Hepatocyte (in vitro differentiated cells): ENCODE results near the gene SYNE2. TPM values are rescaled to one million over a fixed set of nuclear protein-coding genes. Genes with fewer than 3 reads are reported as not detected.
A peak's percentile ranks its signal among the peaks of the same experiment; 100 is the strongest.

Experiments
- DNase-seq: peaks from one replicate; pipeline ENCODE4 v3.0.0-alpha.2; 2016; ENCODE audit warnings: low spot score
- H2AFZ ChIP-seq: fragments of 200-600 bp; sonication (generic); 2 replicates; pipeline ENCODE4 v1.6.0; 2016; ENCODE audit warnings: antibody characterized with exemption, mild to moderate bottlenecking
- H3K27ac ChIP-seq: fragments of 200-600 bp; sonication (generic); 2 replicates; pipeline ENCODE4 v1.5.1; 2016; ENCODE audit warnings: mild to moderate bottlenecking
- H3K27me3 ChIP-seq: fragments of 200-600 bp; sonication (generic); 2 replicates; pipeline ENCODE4 v1.6.1; 2016
- H3K36me3 ChIP-seq: fragments of 200-600 bp; sonication (generic); replicated peaks from 2 replicates; pipeline ENCODE4 v1.5.1; 2016; ENCODE audit warnings: low read depth; ENCODE audit not compliant: insufficient read depth
- H3K4me1 ChIP-seq: fragments of 200-600 bp; sonication (generic); 2 replicates; pipeline ENCODE4 v1.5.1; 2016; ENCODE audit warnings: mild to moderate bottlenecking, moderate library complexity; ENCODE audit not compliant: insufficient read depth
- H3K4me2 ChIP-seq: fragments of 200-600 bp; sonication (generic); 2 replicates; pipeline ENCODE4 v1.6.0; 2016
- H3K4me3 ChIP-seq: fragments of 200-600 bp; sonication (generic); 2 replicates; pipeline ENCODE4 v1.5.1; 2016; ENCODE audit warnings: mild to moderate bottlenecking
- H3K79me2 ChIP-seq: fragments of 200-600 bp; sonication (generic); 2 replicates; pipeline ENCODE4 v1.6.0; 2017; ENCODE audit warnings: mild to moderate bottlenecking
- H3K9me2 ChIP-seq: fragments of 200-600 bp; sonication (generic); replicated peaks from 2 replicates; pipeline ENCODE4 v1.6.0; 2017; ENCODE audit warnings: mild to moderate bottlenecking; ENCODE audit not compliant: insufficient read depth
- H3K9me3 ChIP-seq: fragments of 200-600 bp; sonication (generic); 2 replicates; pipeline ENCODE4 v1.5.1; 2016; ENCODE audit warnings: low read depth, mild to moderate bottlenecking
- H4K20me1 ChIP-seq: fragments of 200-600 bp; sonication (generic); 2 replicates; pipeline ENCODE4 v1.6.0; 2016; ENCODE audit warnings: mild to moderate bottlenecking; ENCODE audit not compliant: insufficient read depth, poor library complexity, severe bottlenecking
- EZH2 ChIP-seq: fragments of 200-600 bp; sonication (generic); IDR thresholded peaks from 2 replicates; pipeline ENCODE4 v1.6.1; 2016; ENCODE audit warnings: antibody characterized with exemption, mild to moderate bottlenecking, borderline replicate concordance
- EZH2phosphoT487 ChIP-seq: fragments of 200-600 bp; sonication (generic); IDR thresholded peaks from one replicate; pipeline ENCODE4 v1.6.1; 2018; ENCODE audit warnings: antibody characterized with exemption, mild to moderate bottlenecking, low read depth, moderate library complexity; ENCODE audit not compliant: unreplicated experiment, severe bottlenecking
- WGBS: methylation state at CpG from one replicate; pipeline ENCODE4 v1.1.6; 2016; ENCODE audit warnings: low lambda C conversion rate; ENCODE audit errors: missing lambda C conversion rate; 5-methylcytosine and 5-hydroxymethylcytosine counted together
- polyA plus RNA-seq: library from polyadenylated mRNA; unstranded; fragments of >200 nt; fragmentation: Nextera tagmentation; extraction: Ambion mirVana; gene quantifications from 2 replicates; pipeline ENCODE4 v1.2.1, GENCODE V29; 2016
- total RNA-seq: library from RNA; depleted of rRNA; stranded (reverse); fragments of >200 nt; gene quantifications from 2 replicates; pipeline ENCODE4 v1.2.3, GENCODE V29; 2014
- TF ChIP-seq, protein P1 (sequence below): fragments of 200-600 bp; sonication (generic); IDR thresholded peaks from 2 replicates; pipeline ENCODE4 v1.5.1; 2016; ENCODE audit warnings: antibody characterized with exemption, mild to moderate bottlenecking; ENCODE audit not compliant: poor library complexity

Gene SYNE2
- total and polyA plus RNA-seq, 2 experiments from 2014 or later, result 21.0 to 58.6 TPM

DNA sequence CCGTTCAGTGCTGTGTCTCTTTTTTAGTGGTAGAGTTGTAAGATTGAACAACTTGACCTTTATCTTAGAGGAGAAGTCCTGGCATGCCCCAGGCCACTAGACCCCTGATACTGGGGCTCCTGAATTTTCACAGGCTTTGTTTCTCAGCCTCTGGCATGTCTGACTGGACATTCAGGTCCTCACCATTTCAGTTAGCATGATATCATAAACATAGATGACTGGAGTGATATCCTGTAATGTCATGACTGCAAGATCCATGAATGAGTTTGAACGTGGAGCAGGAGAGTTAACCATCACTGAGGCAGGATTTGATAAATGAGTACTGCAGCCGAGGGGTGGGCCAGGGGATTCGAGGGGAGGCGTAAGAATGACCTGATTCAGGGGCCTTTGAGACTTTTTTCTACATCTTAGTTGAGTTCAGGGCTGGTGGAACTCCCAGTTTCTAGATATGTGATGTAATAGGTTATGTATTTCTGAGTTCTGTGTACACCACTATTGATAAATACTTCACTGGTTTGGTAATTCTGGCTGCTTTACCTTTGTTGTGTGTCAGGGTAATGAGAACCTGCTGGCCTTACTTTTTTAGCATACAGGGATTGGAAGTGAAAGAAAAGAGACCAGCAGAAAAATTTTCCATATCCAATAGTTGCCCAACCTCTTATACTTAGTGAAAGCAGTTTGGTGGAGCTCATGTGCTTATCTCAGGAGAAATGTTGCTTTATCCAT is 217.0 kb downstream of the SYNE2 start:
- Histone ChIP-seq H3K4me1 (no peaks in the 10 kb centered on the region), H3K27me3 (no peaks in the 10 kb centered on the region), H3K4me2 (no peak overlapping the region), H3K36me3 (no peaks in the 10 kb centered on the region), H4K20me1 (no peaks in the 10 kb centered on the region), H3K4me3 (no peak overlapping the region), H3K79me2 (no peaks in the 10 kb centered on the region), H3K9me3 (no peaks in the 10 kb centered on the region), H2AFZ (no peak overlapping the region), H3K9me2 (no peaks in the 10 kb centered on the region), H3K27ac (peak overlapping the region; percentile 44)
- DNase-seq, result no peak
- TF ChIP-seq, protein P1, sequence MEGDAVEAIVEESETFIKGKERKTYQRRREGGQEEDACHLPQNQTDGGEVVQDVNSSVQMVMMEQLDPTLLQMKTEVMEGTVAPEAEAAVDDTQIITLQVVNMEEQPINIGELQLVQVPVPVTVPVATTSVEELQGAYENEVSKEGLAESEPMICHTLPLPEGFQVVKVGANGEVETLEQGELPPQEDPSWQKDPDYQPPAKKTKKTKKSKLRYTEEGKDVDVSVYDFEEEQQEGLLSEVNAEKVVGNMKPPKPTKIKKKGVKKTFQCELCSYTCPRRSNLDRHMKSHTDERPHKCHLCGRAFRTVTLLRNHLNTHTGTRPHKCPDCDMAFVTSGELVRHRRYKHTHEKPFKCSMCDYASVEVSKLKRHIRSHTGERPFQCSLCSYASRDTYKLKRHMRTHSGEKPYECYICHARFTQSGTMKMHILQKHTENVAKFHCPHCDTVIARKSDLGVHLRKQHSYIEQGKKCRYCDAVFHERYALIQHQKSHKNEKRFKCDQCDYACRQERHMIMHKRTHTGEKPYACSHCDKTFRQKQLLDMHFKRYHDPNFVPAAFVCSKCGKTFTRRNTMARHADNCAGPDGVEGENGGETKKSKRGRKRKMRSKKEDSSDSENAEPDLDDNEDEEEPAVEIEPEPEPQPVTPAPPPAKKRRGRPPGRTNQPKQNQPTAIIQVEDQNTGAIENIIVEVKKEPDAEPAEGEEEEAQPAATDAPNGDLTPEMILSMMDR, result no peak
- TF ChIP-seq EZH2, result no peak
- TF ChIP-seq EZH2phosphoT487, result no peak
- 85% methylated on average over 5 of the region's 5 CpGs for WGBS

DNA sequence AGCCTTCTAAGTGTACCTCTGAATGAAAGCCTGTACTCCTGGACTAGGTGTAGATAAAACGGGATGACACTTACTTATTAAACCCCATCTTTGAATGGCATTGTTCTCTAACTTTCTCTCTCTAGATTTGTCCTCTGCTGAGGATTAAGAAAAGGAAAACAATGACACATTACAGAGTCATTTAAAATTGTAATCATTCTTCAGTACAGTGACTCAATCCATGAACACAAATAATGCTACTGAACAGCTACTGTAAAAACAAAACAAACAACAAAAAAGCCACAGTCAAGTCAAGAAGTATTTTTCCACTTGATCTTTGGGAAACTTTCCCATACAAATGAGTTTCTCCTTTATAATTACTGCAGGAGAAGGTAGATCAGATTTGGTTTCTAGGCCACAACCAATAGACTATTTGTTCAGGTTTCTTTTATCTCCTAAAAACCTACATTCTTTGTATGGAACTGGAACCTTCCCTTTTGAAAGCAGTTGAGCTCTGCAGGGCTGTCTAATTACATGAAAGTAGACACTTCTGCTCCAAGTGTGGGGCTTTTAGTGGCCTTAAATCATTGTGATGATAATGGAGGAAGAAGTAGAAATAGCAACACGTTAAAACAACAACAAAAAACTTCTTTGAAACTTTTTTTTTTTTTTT is 222.3 kb downstream of the SYNE2 start:
- no peaks in the 10 kb centered on the region for H4K20me1 ChIP-seq
- DNase-seq, result no peak
- no peak overlapping the region for H2AFZ ChIP-seq
- H3K4me2 ChIP-seq, result no peak overlapping the region
- 58% methylated on average over 2 of the region's 2 CpGs for WGBS
- TF ChIP-seq, protein P1, result no peak
- TF ChIP-seq EZH2phosphoT487 (no peak), EZH2 (no peak)
- H3K36me3 ChIP-seq, result no peaks in the 10 kb centered on the region
- H3K4me3 ChIP-seq, result no peak overlapping the region
- H3K9me2 ChIP-seq, result no peaks in the 10 kb centered on the region
- no peaks in the 10 kb centered on the region for H3K27me3 ChIP-seq
- no peaks in the 10 kb centered on the region for H3K9me3 ChIP-seq
- no peaks in the 10 kb centered on the region for H3K4me1 ChIP-seq
- H3K79me2 ChIP-seq, result no peaks in the 10 kb centered on the region
- H3K27ac ChIP-seq, result no peak overlapping the region

DNA sequence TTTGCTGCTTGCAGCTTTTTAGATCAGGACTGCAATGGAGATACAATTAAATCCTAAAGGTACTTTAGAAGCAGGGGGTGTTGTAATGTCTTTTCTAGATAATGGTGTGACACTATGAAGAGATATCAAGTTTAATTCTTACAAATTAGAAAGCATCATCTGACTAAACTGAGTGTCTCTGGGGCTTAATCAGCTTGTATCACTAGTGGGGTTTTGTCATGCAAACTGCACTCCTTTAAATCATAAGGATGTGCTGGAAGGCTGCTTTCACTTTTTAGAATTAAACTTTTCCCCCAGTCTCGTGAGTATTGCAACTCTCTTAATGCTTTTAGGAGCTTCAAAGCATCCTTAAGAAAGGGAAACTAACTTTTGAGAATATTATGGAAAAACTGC is 222.8 kb downstream of the SYNE2 start:
- WGBS, result 80% methylated on average over 1 of the region's 1 CpG
- no peak overlapping the region for H2AFZ ChIP-seq
- H3K9me2 ChIP-seq, result no peaks in the 10 kb centered on the region
- H3K27ac ChIP-seq, result no peak overlapping the region
- H3K4me3 ChIP-seq, result no peak overlapping the region
- no peaks in the 10 kb centered on the region for H3K27me3 ChIP-seq
- no peaks in the 10 kb centered on the region for H3K79me2 ChIP-seq
- H3K4me2 ChIP-seq, result no peak overlapping the region
- no peaks in the 10 kb centered on the region for H4K20me1 ChIP-seq
- H3K4me1 ChIP-seq, result no peaks in the 10 kb centered on the region
- TF ChIP-seq, protein P1, result no peak
- TF ChIP-seq EZH2phosphoT487, result no peak
- TF ChIP-seq EZH2, result no peak
- H3K36me3 ChIP-seq, result no peaks in the 10 kb centered on the region
- H3K9me3 ChIP-seq, result no peaks in the 10 kb centered on the region
- DNase-seq, result no peak
